OCI-LY1 (cell line): ENCODE measurements around the gene ASTN1.

ENCODE experiments used
- H2AFZ ChIP-seq: fragments of 200-600 bp; sonication (generic), shearing (Covaris generic); 2 replicates; pipeline ENCODE4 v1.6.0; 2014; ENCODE audit warnings: antibody characterized with exemption, mild to moderate bottlenecking, low read length
- H3F3A ChIP-seq: fragments of 200-600 bp; sonication (generic), shearing (Covaris generic); 2 replicates; pipeline ENCODE4 v1.6.0; 2014; ENCODE audit warnings: mild to moderate bottlenecking, antibody characterized with exemption, low read length, moderate library complexity; ENCODE audit not compliant: insufficient read depth
- H3K27ac ChIP-seq: fragments of 200-600 bp; sonication (generic); 2 replicates; pipeline ENCODE4 v1.5.1; 2014; ENCODE audit warnings: low read length, mixed run types, mild to moderate bottlenecking, low read depth; ENCODE audit not compliant: poor library complexity, severe bottlenecking
- H3K27me3 ChIP-seq: fragments of 200-600 bp; sonication (generic); 2 replicates; pipeline ENCODE4 v1.6.0; 2014; ENCODE audit warnings: antibody characterized with exemption, mild to moderate bottlenecking, low read length, moderate library complexity; ENCODE audit not compliant: insufficient read depth
- H3K36me3 ChIP-seq: fragments of 200-600 bp; sonication (generic); 2 replicates; pipeline ENCODE4 v1.6.1; 2014; ENCODE audit warnings: mild to moderate bottlenecking, antibody characterized with exemption, low read length, moderate library complexity, mixed read lengths; ENCODE audit not compliant: insufficient read depth
- H3K4me1 ChIP-seq: fragments of 200-600 bp; sonication (generic); 2 replicates; pipeline ENCODE4 v1.5.1; 2014; ENCODE audit warnings: mild to moderate bottlenecking, low read length, moderate library complexity; ENCODE audit not compliant: insufficient read depth, severe bottlenecking
- H3K4me2 ChIP-seq: fragments of 200-600 bp; sonication (generic), shearing (Covaris generic); 2 replicates; pipeline ENCODE4 v1.6.1; 2014; ENCODE audit warnings: low read length
- H3K4me3 ChIP-seq: fragments of 200-600 bp; sonication (generic); 2 replicates; pipeline ENCODE4 v1.5.1; 2014; ENCODE audit warnings: low read length, low read depth, mild to moderate bottlenecking, mixed read lengths; ENCODE audit not compliant: poor library complexity, severe bottlenecking
- H3K79me2 ChIP-seq: fragments of 200-600 bp; shearing (Covaris generic); 2 replicates; pipeline ENCODE4 v1.6.1; 2016; ENCODE audit warnings: mixed run types, low read length, mixed read lengths; ENCODE audit not compliant: insufficient read depth
- H3K9ac ChIP-seq: fragments of 200-600 bp; sonication (generic), shearing (Covaris generic); 2 replicates; pipeline ENCODE4 v1.6.1; 2014; ENCODE audit warnings: mild to moderate bottlenecking, low read length, mixed read lengths
- H3K9me2 ChIP-seq: fragments of 200-600 bp; sonication (generic), shearing (Covaris generic); 2 replicates; pipeline ENCODE4 v1.6.1; 2014; ENCODE audit warnings: low read depth, mild to moderate bottlenecking, low read length, mixed read lengths
- H3K9me3 ChIP-seq: fragments of 200-600 bp; shearing (Covaris generic); 2 replicates; pipeline ENCODE4 v1.6.1; 2014; ENCODE audit warnings: low read length, mixed read lengths
- H4K20me1 ChIP-seq: fragments of 200-600 bp; sonication (generic), shearing (Covaris generic); 2 replicates; pipeline ENCODE4 v1.6.0; 2016; ENCODE audit warnings: mild to moderate bottlenecking, low read length; ENCODE audit not compliant: insufficient read depth
- CTCF ChIP-seq: fragments of 200-600 bp; sonication (generic), shearing (Covaris generic); IDR thresholded peaks from 2 replicates; pipeline ENCODE4 v1.5.1; 2017; ENCODE audit warnings: mild to moderate bottlenecking, antibody characterized with exemption, low read length, moderate library complexity, mixed read lengths
- EZH2 ChIP-seq: fragments of 200-600 bp; sonication (generic), shearing (Covaris generic); IDR thresholded peaks from 2 replicates; pipeline ENCODE4 v1.8.0; 2017; ENCODE audit warnings: borderline replicate concordance, mixed run types, mild to moderate bottlenecking, antibody characterized with exemption, low read length, moderate library complexity, mixed read lengths

ASTN1 gene

GRCh38 chr1:176983731-176984130 lies 180.8 kb downstream of the ASTN1 start:
- H3F3A ChIP-seq, result no peaks in the 10 kb centered on the region
- no peak for TF ChIP-seq EZH2
- no peak for TF ChIP-seq CTCF
- no peaks in the 10 kb centered on the region for H3K79me2 ChIP-seq
- no peaks in the 10 kb centered on the region for H3K36me3 ChIP-seq
- no peak overlapping the region for H2AFZ ChIP-seq
- H3K9ac ChIP-seq, result no peak overlapping the region
- H3K27me3 ChIP-seq, result no peaks in the 10 kb centered on the region; the same call in 1 of the 2 replicates
- no peaks in the 10 kb centered on the region for H4K20me1 ChIP-seq
- H3K4me1 ChIP-seq, result no peaks in the 10 kb centered on the region
- no peaks in the 10 kb centered on the region for H3K9me2 ChIP-seq
- H3K27ac ChIP-seq, result no peak overlapping the region
- no peaks in the 10 kb centered on the region for H3K9me3 ChIP-seq
- H3K4me3 ChIP-seq, result no peak overlapping the region
- H3K4me2 ChIP-seq, result no peak overlapping the region

- no peaks in the 10 kb centered on the region for H3F3A ChIP-seq
- TF ChIP-seq CTCF, result no peak
- TF ChIP-seq EZH2, result no peak
- H3K4me2 ChIP-seq, result no peak overlapping the region
- H3K9ac ChIP-seq, result no peak overlapping the region
- no peaks in the 10 kb centered on the region for H4K20me1 ChIP-seq
- no peaks in the 10 kb centered on the region for H3K79me2 ChIP-seq
- H3K36me3 ChIP-seq, result no peaks in the 10 kb centered on the region
- H3K9me3 ChIP-seq, result no peaks in the 10 kb centered on the region
- no peaks in the 10 kb centered on the region for H3K4me1 ChIP-seq
- H3K27ac ChIP-seq, result no peak overlapping the region
- H2AFZ ChIP-seq, result no peak overlapping the region
- H3K4me3 ChIP-seq, result no peak overlapping the region
- H3K27me3 ChIP-seq, result no peaks in the 10 kb centered on the region; the same call in 1 of the 2 replicates
- no peaks in the 10 kb centered on the region for H3K9me2 ChIP-seq
These were observed 187.7 kb downstream of the ASTN1 start for GRCh38 chr1:176976771-176977170.

GRCh38 chr1:176976225-176976624 lies 188.3 kb downstream of the ASTN1 start:
- Histone ChIP-seq H3K4me1 (no peaks in the 10 kb centered on the region), H3K79me2 (no peaks in the 10 kb centered on the region), H3K9ac (no peak overlapping the region), H4K20me1 (no peaks in the 10 kb centered on the region), H3F3A (no peaks in the 10 kb centered on the region), H2AFZ (no peak overlapping the region), H3K27me3 (no peaks in the 10 kb centered on the region; the same call in 1 of the 2 replicates), H3K4me3 (no peak overlapping the region), H3K36me3 (no peaks in the 10 kb centered on the region), H3K9me3 (no peaks in the 10 kb centered on the region), H3K27ac (no peak overlapping the region), H3K9me2 (no peaks in the 10 kb centered on the region), H3K4me2 (no peak overlapping the region)
- TF ChIP-seq CTCF, result no peak
